Measurements from ENCODE around the gene NT5C1B. TPM values are rescaled to one million over a fixed set of nuclear protein-coding genes. Genes with fewer than 3 reads are reported as not detected.
A peak's percentile ranks its signal among the peaks of the same experiment; 100 is the strongest.

Gene NT5C1B
- total and polyA plus RNA-seq, 10 donors, result not detected

GRCh38 chr2:18588802-18589201 lies 567 bp downstream of the NT5C1B start:
- no peaks in the 10 kb centered on the region for H3K4me1 ChIP-seq
- intact Hi-C loops (cut with DNase I; ENCODE audit: low total_unique reads), result no loop called here
- H3K4me3 ChIP-seq, result no peak overlapping the region
- DNase-seq, result no peak
- no peaks in the 10 kb centered on the region for H3K36me3 ChIP-seq
- H3K9me3 ChIP-seq, result peaks cover 0 to 11% (median 4%) of the 10 kb centered on the region in 8 donors
- no peak for TF ChIP-seq POLR2AphosphoS5 (IDR thresholded peaks at IDR 0.05)
- no peak for TF ChIP-seq POLR2A (IDR thresholded peaks at IDR 0.05)
- TF ChIP-seq, protein P1, sequence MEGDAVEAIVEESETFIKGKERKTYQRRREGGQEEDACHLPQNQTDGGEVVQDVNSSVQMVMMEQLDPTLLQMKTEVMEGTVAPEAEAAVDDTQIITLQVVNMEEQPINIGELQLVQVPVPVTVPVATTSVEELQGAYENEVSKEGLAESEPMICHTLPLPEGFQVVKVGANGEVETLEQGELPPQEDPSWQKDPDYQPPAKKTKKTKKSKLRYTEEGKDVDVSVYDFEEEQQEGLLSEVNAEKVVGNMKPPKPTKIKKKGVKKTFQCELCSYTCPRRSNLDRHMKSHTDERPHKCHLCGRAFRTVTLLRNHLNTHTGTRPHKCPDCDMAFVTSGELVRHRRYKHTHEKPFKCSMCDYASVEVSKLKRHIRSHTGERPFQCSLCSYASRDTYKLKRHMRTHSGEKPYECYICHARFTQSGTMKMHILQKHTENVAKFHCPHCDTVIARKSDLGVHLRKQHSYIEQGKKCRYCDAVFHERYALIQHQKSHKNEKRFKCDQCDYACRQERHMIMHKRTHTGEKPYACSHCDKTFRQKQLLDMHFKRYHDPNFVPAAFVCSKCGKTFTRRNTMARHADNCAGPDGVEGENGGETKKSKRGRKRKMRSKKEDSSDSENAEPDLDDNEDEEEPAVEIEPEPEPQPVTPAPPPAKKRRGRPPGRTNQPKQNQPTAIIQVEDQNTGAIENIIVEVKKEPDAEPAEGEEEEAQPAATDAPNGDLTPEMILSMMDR (IDR thresholded peaks at IDR 0.05 in 8 of 11, conservative IDR thresholded peaks at IDR 0.05 in 3 of 11), result no peak
- H3K27me3 ChIP-seq (replicated peaks in 1 of 7), result no peaks in the 10 kb centered on the region
- H3K27ac ChIP-seq, result no peak overlapping the region
- 78 to 93% (median 82%) methylated on average over 1 of the region's 1 CpG for WGBS, 5 donors

DNA sequence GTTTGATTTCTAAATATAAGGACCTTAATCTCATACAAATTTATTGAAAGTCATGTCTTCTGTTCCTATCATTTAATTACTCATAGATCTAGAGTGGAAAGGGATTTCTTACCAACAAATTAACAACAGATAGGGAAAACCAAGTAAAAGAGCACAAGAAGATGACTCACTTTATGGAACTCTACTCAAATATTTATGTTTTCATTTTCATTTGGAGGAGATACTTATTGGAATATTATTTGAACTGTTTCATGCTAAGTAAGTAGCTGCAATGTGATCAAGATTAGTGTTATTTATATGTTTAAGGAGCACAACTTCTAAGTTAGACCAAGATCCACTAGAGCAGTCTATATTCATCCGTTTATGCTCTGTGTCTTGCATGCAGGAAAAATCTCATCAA lies 1.3 kb downstream of the NT5C1B start:
- TF ChIP-seq POLR2A (IDR thresholded peaks at IDR 0.05) (no peak), POLR2AphosphoS5 (IDR thresholded peaks at IDR 0.05) (no peak)
- TF ChIP-seq, protein P1 (IDR thresholded peaks at IDR 0.05 in 8 of 11, conservative IDR thresholded peaks at IDR 0.05 in 3 of 11), result no peak
- no peaks in the 10 kb centered on the region for H3K4me1 ChIP-seq
- no peaks in the 10 kb centered on the region for H3K36me3 ChIP-seq
- no peak for DNase-seq
- H3K27ac ChIP-seq, result no peak overlapping the region
- no peaks in the 10 kb centered on the region for H3K27me3 ChIP-seq (replicated peaks in 1 of 7)
- H3K9me3 ChIP-seq, result peaks cover 0 to 11% (median 4%) of the 10 kb centered on the region in 8 donors
- 87 to 98% (median 90%) methylated on average over 1 of the region's 1 CpG for WGBS, 5 donors
- intact Hi-C loops (cut with DNase I; ENCODE audit: low total_unique reads), result no loop called here
- no peak overlapping the region for H3K4me3 ChIP-seq

- no peaks in the 10 kb centered on the region for H3K36me3 ChIP-seq
- WGBS, 5 donors, result 75 to 93% (median 88%) methylated on average over 3 of the region's 3 CpGs
- DNase-seq, result no peak
- TF ChIP-seq POLR2A (IDR thresholded peaks at IDR 0.05), result no peak
- TF ChIP-seq, protein P1 (IDR thresholded peaks at IDR 0.05 in 8 of 11, conservative IDR thresholded peaks at IDR 0.05 in 3 of 11), result no peak
- no peak for TF ChIP-seq POLR2AphosphoS5 (IDR thresholded peaks at IDR 0.05)
- peaks cover 0 to 11% (median 4%) of the 10 kb centered on the region in 8 donors for H3K9me3 ChIP-seq
- no peaks in the 10 kb centered on the region for H3K27me3 ChIP-seq (replicated peaks in 1 of 7)
- H3K4me3 ChIP-seq, result no peak overlapping the region
- no peaks in the 10 kb centered on the region for H3K4me1 ChIP-seq
- no peak overlapping the region for H3K27ac ChIP-seq
- intact Hi-C loops (cut with DNase I; ENCODE audit: low total_unique reads), result no loop called here
These were observed 3.8 kb downstream of the NT5C1B start for GRCh38 chr2:18585526-18585925.

DNA sequence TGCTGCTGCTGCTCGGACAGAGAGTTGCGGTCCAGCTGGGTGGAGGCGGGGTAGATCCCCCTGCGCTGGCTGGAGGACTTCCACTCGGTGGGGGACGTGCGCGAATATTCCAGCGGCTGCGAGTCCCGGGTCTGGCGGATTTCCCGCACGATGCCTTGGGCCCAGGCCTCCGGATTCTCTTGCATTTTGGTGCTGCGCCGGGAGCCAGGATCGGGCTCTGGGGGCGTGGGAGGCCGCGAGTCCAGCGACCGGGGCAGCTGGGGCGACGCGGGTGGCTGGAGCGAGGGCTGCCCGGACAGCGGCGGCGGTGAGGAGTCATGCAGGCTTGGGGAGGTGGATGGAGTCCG lies 4.8 kb downstream of the NT5C1B start:
- peak; percentile 71 for DNase-seq
- H3K4me1 ChIP-seq, result no peaks in the 10 kb centered on the region
- H3K9me3 ChIP-seq, result peaks cover 0 to 12% (median 5%) of the 10 kb centered on the region in 8 donors
- H3K36me3 ChIP-seq, result no peaks in the 10 kb centered on the region
- H3K27ac ChIP-seq, result no peak overlapping the region
- TF ChIP-seq, protein P1 (IDR thresholded peaks at IDR 0.05 in 8 of 11, conservative IDR thresholded peaks at IDR 0.05 in 3 of 11), result no peak
- no peak for TF ChIP-seq POLR2AphosphoS5 (IDR thresholded peaks at IDR 0.05)
- no peak for TF ChIP-seq POLR2A (IDR thresholded peaks at IDR 0.05)
- intact Hi-C loops (cut with DNase I; ENCODE audit: low total_unique reads), result no loop called here
- H3K4me3 ChIP-seq, result no peak overlapping the region
- H3K27me3 ChIP-seq (replicated peaks in 1 of 7), result no peaks in the 10 kb centered on the region
- 84 to 94% (median 90%) methylated on average over 31 to 32 of the region's 32 CpGs for WGBS, 5 donors
